HG02571 (cell line): Measurements from ENCODE around the gene TMEM179B.
A peak's percentile ranks its signal among the peaks of the same experiment; 100 is the strongest.

ENCODE experiments used
- ATAC-seq: cut with Tn5 transposase; IDR thresholded peaks from one replicate; pipeline ENCODE4 v1.9.1; 2021; ENCODE audit warnings: mild to moderate bottlenecking, moderate library complexity; ENCODE audit not compliant: unreplicated experiment

Gene TMEM179B

GRCh38 chr11:62831520-62832335 is 44.5 kb downstream of the TMEM179B start, which contains the start of gene STX5:
Gene STX5, minus strand, starts transcription at chr11:62832051. Its CDS starts 808 bp downstream, at chr11:62831243.
- ATAC-seq = peak; percentile 81

GRCh38 chr11:62832336-62833234 is 45.4 kb downstream of the TMEM179B start, which contains the start of gene TEX54:
Gene TEX54, minus strand, starts transcription at chr11:62832841.
- ATAC-seq = peak; percentile 3

DNA sequence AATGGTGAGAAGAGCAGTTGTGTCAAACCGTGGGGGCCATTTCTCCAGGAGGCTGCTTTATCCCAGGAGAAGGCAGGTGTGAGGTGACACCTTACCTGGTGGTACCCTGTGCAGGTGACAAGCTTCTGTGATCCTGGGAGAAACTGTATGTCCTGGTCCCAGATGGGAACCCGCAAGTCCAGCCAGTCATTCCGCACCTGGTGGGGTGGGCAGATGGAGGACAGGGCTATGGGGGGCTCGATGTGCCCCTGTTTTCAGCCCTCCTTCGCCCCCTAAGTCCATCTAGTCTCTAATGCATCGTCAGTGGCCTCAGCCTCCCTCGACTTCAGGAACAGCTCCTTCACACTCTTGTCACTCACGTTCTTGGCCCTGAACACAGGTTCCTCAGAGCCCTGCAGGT is 48.1 kb downstream of the TMEM179B start:
- ATAC-seq = no peak

GRCh38 chr11:62839050-62839945 is 52.1 kb downstream of the TMEM179B start, which contains the start of gene WDR74:
Gene WDR74, minus strand, starts transcription at chr11:62839590. Its CDS starts 20 bp downstream, at chr11:62839570.
- ATAC-seq = peak; percentile 40
